ENCODE data around the gene ODF2L.

Gene ODF2L

GRCh38 chr1:86317926-86318325, 78.2 kb downstream of the ODF2L start:
- no peak for DNase-seq

GRCh38 chr1:86305731-86306130, 90.4 kb downstream of the ODF2L start:
- no peak for DNase-seq

GRCh38 chr1:86303041-86303690, 93.0 kb downstream of the ODF2L start:
- DNase-seq: no peak

Measured in stimulated activated CD4-positive, alpha-beta T cell treated with anti-CD3 and anti-CD28 coated beads, Interleukin-1b, Interleukin-23, amount 100 ng/mL, for 48 hours (primary cell).